ENCODE measurements around the gene PRPF8.
"Not testable (repeated sequence)": the region's sequence is repeated elsewhere in the genome, so short reads cannot be mapped to it uniquely, and the experiment has no call there.

PRPF8 gene

GRCh38 chr17:1688405-1688804 lies 3.7 kb upstream of the PRPF8 start:
- DNase-seq: not testable (repeated sequence)

GRCh38 chr17:1686086-1686485 lies 1.4 kb upstream of the PRPF8 start:
- DNase-seq: no peak

GRCh38 chr17:1683459-1683858 lies 1.2 kb downstream of the PRPF8 start:
- no peak for DNase-seq

- DNase-seq: no peak
These were observed 8.3 kb downstream of the PRPF8 start for GRCh38 chr17:1676401-1676800.

GRCh38 chr17:1673041-1673785 lies 11.5 kb downstream of the PRPF8 start:
- DNase-seq: no peak

GRCh38 chr17:1663934-1664333 lies 20.7 kb downstream of the PRPF8 start:
- DNase-seq: not testable (repeated sequence)

GRCh38 chr17:1661045-1661444 lies 23.6 kb downstream of the PRPF8 start:
- DNase-seq: no peak

GRCh38 chr17:1658100-1658499 lies 26.6 kb downstream of the PRPF8 start:
- no peak for DNase-seq

- no peak for DNase-seq
These were observed 30.9 kb downstream of the PRPF8 start for GRCh38 chr17:1653735-1654134.

GRCh38 chr17:1652794-1653193 lies 31.9 kb downstream of the PRPF8 start:
- not testable (repeated sequence) for DNase-seq

GRCh38 chr17:1651559-1651844 lies 33.2 kb downstream of the PRPF8 start:
- DNase-seq: no peak

- DNase-seq: no peak
These were observed 33.7 kb downstream of the PRPF8 start for GRCh38 chr17:1650731-1651558.

- DNase-seq: peak; percentile 28
These were observed 34.7 kb downstream of the PRPF8 start, which contains the start of gene RILP for GRCh38 chr17:1649844-1650501. TSS of gene RILP (minus strand) at chr17:1649866. CDS start at chr17:1649804, 62 bp downstream.

- peak; percentile 66 for DNase-seq
These were observed 35.5 kb downstream of the PRPF8 start for GRCh38 chr17:1648963-1649843.

GRCh38 chr17:1648173-1648962 lies 36.3 kb downstream of the PRPF8 start:
- DNase-seq: no peak

- DNase-seq: no peak
These were observed 36.9 kb downstream of the PRPF8 start for GRCh38 chr17:1647802-1648171.

- DNase-seq: no peak
These were observed 38.3 kb downstream of the PRPF8 start for GRCh38 chr17:1646199-1646875.

GRCh38 chr17:1645207-1646171 lies 39.2 kb downstream of the PRPF8 start, which contains the start of gene SCARF1:
TSS of gene SCARF1 (minus strand) at chr17:1645732. CDS start at chr17:1645697, 35 bp downstream.
- DNase-seq: no peak

- DNase-seq: no peak
These were observed 40.0 kb downstream of the PRPF8 start for GRCh38 chr17:1644493-1645206.

Measured in NCI-H1105 treated with DMSO at 0.1 percent for 48 hours (cell line).